Globus pallidus (tissue), 1 donor: ENCODE measurements around the gene ENOPH1.

ENCODE experiments used
- DNase-seq: peaks from one replicate; pipeline ENCODE4 v3.0.0-alpha.2; 2015; ENCODE audit warnings: low spot score

The ENOPH1 gene

DNA sequence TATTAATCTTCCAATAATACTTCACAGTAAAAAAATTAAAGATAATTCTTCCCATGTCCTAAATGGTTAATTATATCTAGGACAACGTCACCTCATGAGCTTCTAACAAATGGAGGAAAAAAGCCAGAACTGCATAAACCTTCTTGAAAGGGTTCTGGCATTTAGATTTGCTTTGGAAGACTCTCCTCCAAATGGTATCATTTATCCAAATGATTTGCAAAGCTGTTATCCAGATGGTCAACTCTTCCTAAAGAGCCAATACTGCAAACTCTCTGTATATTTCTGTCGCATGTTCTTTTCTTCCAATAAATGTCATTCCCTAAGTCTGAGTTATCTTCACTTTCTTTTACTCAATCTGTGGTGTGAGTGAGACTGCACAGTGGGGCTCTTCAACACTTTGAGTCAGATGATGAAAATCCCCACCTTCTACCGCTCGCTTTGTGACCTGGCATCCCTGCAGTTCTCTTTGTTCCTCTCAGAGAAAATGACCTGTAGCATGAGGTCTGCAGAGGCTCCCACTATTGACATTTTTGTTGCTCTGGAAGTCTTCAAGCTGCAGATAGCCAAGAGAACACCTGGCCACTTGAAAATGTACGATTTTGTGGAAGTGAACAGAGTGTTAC lies 78.5 kb downstream of the ENOPH1 start:
- DNase-seq, result no peak

DNA sequence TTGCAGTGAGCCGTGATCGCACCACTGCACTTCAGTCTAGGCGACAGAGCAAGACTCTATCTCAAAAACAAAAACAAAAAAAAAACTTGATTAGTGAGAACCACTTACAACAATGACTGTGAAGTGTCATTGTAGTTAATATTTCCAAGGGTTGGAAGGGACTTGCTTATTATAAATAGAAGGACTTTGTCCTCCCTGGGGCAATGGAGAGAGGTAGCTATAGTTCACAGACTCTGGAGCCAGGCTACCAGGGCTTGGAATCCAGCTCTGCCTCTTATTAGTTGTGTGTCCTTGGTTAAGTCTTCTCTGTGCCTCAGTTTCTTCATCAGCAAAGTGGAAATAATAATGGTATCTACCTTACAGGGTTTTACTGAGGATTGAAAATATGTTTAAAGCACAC lies 79.8 kb downstream of the ENOPH1 start:
- DNase-seq, result no peak
